ENCODE data around the gene BICD2.
A peak's percentile ranks its signal among the peaks of the same experiment; 100 is the strongest.

Gene BICD2

DNA sequence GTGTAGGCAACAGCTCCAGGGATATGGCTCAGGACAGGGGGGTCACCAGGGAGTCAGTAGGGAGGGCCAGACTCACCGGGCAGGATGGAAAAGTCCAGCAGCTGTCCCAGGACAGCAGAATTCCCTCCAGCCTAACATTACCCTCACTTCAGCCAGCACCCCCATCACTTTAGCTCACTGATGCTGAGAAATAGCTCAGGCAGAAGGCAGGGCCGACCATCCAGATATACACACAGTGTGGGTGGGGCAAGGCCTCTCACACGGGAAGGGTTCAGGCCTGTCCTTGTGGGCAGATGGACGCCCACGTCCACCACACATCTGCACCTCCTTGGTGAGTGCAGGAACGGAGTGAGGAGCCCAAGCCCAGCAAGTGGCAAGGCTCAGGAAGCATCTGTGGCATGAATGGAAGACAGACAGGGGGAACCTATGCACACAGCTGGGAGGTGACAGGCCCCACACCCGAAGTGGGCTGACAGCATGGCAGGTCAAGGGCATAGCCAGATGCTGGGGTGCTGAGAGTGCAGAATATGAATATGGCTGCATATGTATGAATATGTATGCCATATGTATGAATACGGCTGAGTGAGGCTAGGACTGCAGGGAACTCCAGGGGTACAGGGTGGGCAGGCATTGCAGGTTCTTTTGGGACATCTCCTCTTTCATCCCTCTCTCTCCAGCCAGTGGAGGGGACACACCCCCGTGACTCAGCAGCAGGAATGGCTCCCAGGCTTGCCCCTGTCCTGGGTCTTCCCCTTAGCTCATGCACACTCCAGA, 17.0 kb downstream of the BICD2 start:
- no peak for DNase-seq (ENCODE audit: low spot score)

DNA sequence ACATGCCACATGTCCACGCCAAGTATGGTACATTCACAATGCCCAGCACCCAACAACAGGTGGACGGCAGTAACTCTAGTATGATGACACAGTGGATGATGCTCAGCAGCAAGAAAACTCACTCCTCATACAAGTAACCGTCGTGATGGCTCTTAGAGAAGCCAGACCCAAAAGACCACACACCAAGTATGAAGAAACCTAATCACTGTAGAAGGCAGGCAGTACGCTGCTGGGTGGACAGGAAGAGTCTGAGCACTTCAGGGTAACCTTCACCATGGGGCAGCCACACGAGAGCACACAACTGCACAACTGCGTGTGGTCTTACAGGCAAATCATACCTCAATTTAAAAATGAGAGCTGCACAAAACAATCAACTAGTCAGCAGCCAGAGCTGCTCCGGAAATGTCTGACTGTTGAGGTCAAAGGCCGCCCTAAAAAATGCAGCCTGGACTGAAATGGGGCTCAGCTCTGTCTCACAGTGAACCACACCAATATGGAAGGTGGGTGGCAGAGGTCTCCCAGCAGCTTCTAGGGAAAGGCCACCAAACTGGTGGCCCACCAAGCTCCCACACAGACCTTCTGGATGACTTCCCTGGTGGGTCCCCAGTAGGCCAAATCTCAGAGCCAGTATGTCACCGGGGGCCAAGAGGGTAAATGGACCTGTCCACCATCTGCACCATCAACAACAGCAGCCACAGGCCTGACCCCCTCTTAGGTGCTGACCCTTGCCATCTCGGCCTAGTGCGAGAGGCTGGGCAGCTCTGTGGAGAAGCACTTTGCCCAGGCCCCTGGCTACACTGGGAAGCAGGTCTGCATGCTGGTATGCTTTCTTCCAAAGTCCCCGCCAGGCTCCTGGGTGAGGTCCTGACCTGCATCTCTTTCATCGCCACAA, 17.8 kb downstream of the BICD2 start:
- no peak for DNase-seq (ENCODE audit: low spot score)

DNA sequence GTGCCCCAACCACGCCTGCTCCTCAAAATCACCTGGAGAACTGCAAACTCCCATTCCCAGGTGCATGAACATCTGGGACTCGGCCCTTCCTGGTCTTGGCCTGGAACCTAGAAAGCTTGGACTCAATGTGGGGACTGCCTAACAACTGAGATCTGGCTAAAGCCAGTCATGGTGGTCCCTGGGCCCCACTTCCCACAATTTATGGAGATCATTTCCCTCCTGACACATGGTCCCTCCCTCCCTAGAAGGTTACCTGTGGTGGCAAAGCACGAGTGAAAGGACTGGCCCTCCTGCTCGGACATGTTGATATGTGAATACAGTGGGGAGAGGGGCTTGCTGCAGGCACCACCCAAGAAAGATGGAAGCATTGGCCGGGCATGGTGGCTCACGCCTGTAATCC, 18.8 kb downstream of the BICD2 start:
- no peak for DNase-seq (ENCODE audit: low spot score)

DNA sequence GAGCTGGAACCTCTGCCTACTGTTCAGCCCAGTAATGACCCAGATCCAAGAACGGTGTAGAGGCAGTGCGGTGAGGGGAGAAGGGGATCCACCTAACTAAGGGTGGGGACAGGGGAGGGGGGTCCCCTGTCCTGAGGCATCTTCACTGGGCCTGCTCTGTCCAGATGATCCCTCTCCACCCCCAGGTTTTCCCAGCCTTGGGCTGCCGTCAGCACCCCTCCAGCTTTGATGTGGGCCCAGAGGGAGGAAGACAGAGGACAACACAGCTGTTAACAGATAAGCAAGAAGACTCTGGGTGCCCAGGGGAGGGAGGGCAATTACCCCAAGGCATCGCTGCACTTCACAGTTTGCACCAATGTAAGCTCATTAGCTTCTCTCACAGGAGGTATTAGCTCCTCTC, 19.3 kb downstream of the BICD2 start:
- DNase-seq (ENCODE audit: low spot score), result no peak

DNA sequence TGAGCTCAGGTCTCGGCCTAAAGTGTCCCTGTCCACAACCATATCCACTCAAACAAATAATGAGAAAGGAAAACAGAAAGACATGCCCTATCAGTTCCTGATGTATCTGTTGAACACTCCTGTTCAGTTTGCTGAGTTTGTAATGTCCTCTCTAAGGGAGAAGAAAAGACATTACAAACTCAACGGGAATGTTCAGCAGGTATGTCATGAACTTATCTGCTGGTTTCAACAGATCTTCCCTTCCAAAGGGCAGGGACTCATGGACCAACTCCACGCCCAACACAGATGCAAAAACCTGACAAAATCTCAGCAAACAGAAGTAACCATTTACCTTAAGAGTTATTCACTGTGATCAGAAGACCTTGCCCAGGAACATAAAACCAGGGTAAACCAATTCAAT, 23.7 kb downstream of the BICD2 start:
- DNase-seq (ENCODE audit: low spot score), result no peak

DNA sequence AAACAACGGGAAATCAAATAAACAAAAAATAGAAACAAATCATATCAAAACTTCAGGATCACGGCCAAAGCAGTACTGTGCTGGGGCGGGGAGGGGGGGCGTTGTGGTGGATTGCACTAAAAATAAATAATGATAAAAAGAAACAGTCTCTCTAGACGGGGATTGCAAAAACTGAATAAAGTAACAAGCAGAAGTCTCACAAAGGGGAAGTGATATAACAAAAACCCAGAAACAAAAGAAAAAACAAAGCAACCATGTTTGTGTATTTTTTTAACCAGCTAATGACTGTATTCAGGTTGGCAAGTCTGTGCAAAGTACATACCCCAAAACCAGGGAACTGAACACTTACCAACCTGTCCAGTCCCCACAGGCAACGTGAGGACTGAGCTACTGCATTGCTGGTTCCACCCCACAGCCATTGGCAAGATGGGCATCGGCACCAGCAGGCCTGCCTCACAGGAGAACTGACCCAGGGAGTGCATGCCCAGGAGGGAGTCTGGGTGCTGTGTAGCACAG, 24.1 kb downstream of the BICD2 start:
- DNase-seq (ENCODE audit: low spot score), result no peak

DNA sequence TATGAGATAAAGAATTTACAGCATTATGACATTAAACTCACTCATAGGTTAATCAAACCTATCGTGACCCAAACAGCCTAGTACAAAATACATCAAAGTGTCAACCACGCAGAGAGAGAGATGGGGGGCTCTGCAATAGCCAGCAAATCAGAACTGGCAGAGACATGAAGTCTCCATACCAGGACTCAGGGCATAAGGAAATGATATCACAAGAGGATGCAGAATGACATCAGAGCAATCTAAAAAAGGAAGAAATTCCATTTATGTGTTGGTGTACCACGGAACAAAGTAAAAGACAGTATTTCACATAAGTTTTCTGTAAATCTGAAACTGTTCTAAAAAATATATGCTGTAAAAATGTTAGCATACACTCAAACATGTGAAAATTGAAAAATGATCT, 24.6 kb downstream of the BICD2 start:
- DNase-seq (ENCODE audit: low spot score), result no peak

DNA sequence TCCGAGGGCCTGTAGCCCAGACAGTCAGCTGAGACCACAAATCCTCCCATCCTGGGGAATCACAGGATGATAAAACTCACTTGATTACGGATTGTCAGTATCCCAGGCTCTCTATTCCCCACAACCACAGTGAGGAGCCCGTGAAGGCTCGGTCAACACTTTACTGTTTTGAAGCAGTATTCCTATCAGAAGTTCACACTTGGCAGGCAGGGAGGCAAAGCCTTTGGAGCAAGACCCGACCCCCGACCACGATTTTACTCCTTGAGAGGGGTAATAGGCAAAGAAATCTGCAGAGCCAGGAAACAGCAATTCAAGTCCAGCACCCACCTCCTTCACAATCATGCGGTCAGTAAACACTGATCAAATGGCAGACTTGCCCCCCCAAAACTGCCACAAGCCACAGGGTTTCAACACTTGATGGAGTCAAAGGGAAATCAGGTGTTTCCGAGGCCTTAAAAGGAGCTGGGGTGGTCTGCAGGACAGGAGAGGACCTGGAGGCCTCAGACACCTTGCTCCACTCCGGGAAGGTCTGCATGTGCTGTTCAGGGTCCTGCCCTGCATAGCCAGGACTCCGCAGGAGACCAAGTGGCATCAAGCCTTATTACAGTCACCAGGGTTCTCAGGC, 25.2 kb downstream of the BICD2 start:
- DNase-seq (ENCODE audit: low spot score), result no peak

DNA sequence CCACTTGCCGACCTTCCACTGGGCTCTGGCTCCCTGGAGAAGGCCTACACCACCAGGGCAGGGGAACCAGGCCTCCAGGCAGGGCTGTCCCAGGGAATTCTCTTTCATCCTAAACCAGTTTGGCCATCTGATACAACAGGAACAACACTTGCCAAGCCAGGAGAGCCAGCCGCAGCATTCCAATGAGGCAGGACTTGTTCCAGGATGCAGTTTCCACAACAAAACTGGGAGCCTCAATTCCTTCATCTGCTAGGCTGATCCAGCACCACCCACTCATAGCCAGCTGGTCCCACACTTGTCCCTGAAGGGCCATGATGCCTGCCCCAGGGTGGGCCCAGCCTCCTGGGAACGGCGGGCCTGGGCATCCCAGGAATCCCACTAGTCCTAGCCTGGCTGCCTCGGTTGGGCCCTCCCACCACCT, 26.0 kb downstream of the BICD2 start:
- no peak for DNase-seq (ENCODE audit: low spot score)

DNA sequence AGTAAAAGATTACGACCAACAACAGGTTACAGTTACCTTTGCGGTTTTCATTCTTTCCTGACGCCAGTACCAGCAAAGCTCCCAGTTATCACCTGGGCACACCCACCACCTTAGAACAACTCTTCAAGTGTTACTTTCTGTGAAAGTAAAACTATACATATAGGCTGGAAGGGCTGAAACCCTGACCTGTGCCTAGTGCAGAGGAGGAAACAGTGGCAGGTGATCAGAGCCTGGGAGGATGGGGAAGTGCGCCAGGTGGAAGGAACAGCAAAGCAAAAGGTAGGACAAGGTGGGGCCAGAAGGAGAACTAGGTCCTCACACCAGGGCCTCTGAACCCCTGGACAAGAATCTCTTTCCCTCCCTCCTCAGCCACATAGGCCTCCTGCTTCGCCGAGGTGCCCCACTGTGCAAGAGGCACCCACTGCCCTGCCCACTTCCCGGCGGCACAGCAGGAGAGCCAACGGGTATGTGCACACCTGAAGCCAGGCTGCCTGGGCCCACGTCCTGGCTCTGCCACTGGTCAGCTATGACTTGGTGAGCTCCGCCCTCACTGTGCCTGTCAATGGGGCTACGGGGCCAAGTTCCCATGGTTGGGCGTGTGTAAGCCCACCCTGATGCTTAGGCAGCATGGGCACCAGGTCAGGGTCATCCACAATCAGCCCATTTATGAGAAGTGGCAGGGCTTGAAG, 26.9 kb downstream of the BICD2 start:
- DNase-seq (ENCODE audit: low spot score), result no peak

DNA sequence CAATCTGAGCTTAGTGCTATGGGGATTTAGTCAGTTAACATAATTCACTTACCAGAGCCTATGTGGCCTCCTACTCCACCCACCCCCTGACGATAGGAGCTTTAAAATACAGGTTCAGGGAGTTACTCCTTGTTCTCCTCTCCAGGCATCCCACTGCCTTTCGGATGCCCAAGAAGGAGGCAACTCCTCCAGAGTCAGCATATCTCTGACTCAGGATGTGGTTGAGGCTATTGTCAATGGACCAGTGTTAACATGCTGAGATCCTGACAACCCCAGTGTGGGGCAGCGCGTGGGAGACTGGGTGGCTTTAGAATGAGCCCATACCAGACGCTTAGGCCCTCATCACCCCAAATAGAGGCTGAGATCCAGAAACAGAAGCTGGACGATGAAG, 27.4 kb downstream of the BICD2 start:
- no peak for DNase-seq (ENCODE audit: low spot score)

DNA sequence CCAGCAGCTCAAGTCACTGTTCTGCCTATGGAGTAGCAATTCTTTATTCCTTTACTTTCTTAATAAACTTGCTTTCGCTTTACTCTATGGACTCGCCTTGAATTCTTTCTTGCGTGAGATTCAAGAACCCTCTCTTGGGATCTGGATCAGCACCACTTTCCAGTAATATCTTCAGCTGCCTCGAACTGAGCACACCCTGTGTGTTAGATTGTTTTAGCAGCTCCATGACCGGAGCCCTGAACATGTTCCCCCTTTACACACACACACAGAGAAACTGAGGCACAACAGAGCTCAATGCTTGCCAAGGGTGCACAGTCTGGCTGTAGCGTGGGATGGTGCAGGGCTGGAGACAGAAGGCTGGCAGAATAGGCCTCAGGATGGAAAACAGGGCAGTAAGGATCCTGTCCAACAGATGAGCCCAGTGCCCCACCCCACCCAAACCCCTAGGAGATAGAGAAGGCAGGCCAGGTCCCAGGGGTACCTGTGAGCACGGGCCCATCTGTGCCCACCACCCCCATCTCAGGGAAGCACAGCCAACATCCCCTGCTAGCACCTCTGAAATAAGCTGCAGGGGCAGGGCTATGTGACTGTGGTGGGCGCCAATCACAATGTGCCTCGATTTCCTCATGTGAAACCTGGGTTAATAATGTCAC, 27.9 kb downstream of the BICD2 start:
- DNase-seq (ENCODE audit: low spot score), result no peak

DNA sequence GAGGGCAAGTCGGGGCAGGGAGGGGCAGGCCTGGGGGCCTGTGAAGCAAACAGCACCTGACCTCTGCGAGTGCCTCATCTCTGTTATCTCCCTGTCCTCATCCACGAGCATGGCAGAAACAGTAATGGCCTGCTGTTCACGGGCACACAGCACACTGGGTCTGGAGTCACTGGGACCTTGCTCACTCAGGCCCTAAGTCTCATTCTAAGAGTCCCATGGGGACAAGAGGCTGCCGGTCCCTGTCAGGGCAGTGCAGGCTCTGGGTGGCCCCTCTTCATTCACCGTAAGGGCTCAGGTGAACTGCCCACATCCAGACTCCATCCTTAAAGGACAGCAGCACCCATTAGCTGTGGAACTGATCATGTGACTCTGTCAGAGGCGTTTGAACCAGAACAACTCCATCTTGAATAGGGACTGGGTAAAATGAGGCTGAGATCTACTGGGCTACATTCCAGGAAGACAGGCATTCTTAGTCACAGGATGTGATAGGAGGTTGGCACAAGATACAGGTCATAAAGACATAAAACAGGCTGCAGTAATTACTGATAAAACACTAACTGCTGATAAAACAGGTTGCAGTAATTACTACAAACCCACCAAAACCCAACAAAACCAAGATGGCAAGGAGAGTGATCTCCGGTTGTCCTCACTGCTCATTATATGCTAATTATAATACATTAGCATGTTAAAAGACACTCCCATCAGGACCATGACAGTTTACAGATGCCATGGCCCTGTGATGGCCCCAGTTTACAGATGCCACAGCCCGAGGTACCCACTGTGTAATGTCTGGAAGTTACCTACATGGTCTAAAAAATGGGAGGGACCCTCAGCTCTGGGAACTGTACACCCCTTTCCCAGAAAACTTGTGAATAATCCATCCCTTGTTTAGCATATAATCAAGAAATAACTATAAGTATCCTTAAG, 28.7 kb downstream of the BICD2 start:
- no peak for DNase-seq (ENCODE audit: low spot score)

DNA sequence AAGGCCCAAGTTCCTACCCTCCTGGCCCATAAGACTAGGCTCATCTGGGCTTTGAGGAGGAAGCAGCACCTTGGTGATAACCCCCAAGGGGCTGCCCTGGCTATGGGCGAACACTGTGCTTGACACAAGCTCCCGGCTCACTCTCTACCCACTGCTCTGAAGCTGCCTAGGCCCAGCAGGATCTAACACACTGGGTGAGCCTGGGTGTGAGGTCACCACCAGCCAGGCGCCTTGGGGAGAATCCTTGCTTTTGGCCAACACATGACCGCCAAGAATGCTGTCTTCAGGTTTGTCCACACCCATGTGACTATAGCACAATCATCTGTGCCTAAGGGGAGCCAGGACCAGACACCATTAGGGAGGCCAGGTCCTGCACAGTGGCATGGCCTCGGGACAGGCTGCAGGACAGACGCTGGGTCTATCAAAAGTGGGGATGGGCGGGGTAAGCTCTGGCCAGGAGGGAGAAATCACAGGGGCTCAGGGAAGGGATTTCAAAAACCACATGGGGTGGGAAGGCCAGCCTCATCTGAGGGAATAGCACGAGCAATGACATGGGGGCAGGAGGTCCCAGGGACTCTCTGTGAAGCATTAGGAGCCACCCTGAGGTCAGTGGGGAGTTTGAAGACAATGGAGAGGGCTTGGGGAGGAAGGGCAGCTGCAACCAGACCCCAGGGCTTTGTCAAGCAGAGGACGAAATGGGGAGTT, 29.6 kb downstream of the BICD2 start:
- no peak for DNase-seq (ENCODE audit: low spot score)

DNA sequence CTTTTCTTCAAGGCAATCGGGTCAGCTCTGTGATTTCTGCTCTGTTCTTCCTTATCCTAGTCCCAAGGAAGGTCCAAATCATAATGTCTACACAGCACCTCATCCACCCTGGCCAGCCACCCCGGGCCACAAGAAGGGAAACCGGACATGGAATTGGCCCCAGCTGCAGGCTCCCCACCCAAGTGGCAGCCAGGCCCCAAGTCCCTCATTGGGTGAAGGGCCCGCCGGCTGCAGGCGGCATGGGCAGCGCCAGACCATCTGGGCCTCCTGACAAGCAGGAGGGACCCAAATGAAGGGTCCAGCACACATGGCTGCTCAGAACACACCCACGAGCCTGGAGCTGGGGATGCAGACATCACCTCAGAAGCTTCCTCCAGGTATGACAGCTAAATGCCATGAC, 33.7 kb downstream of the BICD2 start:
- DNase-seq (ENCODE audit: low spot score), result no peak

DNA sequence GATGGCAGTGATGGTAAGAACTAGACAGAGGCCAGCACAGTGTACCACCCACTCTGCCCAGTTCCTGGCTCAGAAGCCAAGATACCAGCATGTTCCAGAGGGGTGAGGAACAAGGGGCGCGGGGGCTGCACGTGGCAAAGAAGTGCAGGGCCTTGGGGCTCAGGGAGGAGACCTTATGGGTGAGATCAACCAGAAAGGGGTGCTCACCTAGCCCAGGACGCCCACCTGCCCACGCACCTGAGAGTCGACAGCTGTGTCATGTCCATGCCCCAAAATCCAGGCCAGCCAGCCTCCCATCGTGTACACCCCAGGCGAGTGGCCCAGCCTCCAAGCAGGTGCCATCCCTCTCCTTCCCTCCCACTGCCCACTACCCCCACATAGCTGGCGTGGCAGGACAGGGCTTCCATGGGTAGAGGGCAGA, 34.9 kb downstream of the BICD2 start:
- DNase-seq (ENCODE audit: low spot score), result no peak

DNA sequence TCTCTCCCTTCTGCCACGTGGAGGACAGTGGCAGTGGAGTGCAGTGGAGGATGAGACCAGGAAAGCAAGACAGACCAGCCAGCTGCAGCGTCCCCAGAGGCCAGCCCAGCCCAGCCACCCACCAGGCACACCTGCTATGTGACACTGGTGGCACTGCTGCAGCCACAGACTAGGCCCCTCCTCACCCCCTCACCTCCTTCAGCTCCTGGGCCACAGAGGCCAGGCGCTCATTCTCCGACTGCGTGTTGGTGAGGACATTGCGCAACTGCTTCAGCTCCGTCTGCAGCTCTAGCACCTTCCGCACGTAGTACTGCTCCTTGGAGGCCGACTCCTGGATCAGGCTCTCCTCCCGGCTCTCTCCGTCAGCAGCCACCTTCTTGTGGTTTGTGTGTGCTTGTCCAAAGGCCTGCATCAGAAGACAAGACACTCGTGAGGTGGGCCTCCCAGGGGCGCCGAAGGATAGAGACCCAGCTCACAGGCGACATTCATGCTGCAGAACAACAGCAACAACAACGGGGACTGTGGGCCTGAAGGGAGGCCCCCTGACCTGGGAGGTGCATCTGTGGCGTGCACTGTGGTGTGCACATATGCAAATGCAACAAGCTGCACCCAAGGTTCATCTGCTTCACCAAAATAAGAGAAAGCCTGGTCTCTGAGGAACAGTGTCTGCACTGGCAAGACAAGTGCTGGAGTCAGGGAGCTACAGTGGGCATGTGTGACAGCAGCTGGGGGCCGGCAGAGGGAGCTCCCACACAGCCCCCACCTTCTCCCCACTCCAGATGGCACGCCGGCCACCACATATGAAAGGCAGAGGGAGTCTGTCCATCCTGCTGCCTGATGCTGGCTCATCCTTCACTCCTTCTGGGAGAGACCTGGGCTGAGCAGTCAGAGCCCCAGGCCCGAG, 35.5 kb downstream of the BICD2 start:
- peak; percentile 93 for DNase-seq (ENCODE audit: low spot score)

All from NAMALWA (cell line).